OCI-LY3 (cell line): ENCODE results near the gene VIPR2.

Experiments
- H2AFZ ChIP-seq: fragments of 200-600, 300-600 bp; shearing (Covaris generic); 2 replicates; pipeline ENCODE4 v1.6.0; 2014; ENCODE audit warnings: antibody characterized with exemption, low read depth, low read length
- H3K27ac ChIP-seq: fragments of 200-600, 300-600 bp; sonication (generic); 2 replicates; pipeline ENCODE4 v1.5.1; 2014; ENCODE audit warnings: mild to moderate bottlenecking, low read length, moderate library complexity, mixed read lengths
- H3K27me3 ChIP-seq: fragments of 200-600, 300-600 bp; sonication (generic); 2 replicates; pipeline ENCODE4 v1.6.1; 2014; ENCODE audit warnings: low read depth, low read length, mixed read lengths
- H3K36me3 ChIP-seq: fragments of 200-600, 300-600 bp; sonication (generic); replicated peaks from 2 replicates; pipeline ENCODE3; 2014; ENCODE audit warnings: low read depth, low read length, mixed read lengths
- H3K4me1 ChIP-seq: fragments of 300-600, 200-600 bp; sonication (generic); 2 replicates; pipeline ENCODE4 v1.6.1; 2014; ENCODE audit warnings: low read length, mixed read lengths
- H3K4me2 ChIP-seq: fragments of 200-600, 300-600 bp; sonication (generic); 2 replicates; pipeline ENCODE4 v1.6.1; 2014; ENCODE audit warnings: low read length, mixed read lengths
- H3K4me3 ChIP-seq: fragments of 300-600, 200-600 bp; sonication (generic); 2 replicates; pipeline ENCODE4 v1.5.1; 2014; ENCODE audit warnings: antibody characterized with exemption, mild to moderate bottlenecking, low read length, moderate library complexity
- H3K79me2 ChIP-seq: fragments of 300-600, 200-600 bp; shearing (Covaris generic); 2 replicates; pipeline ENCODE4 v1.6.1; 2014; ENCODE audit warnings: mild to moderate bottlenecking, low read length, mixed read lengths
- H3K9ac ChIP-seq: fragments of 300-600, 200-600 bp; shearing (Covaris generic); 2 replicates; pipeline ENCODE4 v1.6.0; 2014; ENCODE audit warnings: mild to moderate bottlenecking, low read length, moderate library complexity
- H3K9me3 ChIP-seq: fragments of 200-600, 300-600 bp; shearing (Covaris generic); 2 replicates; pipeline ENCODE4 v1.6.1; 2014; ENCODE audit warnings: low read length, mixed read lengths; ENCODE audit not compliant: insufficient read depth
- H4K20me1 ChIP-seq: fragments of 200-600, 300-600 bp; sonication (generic); 2 replicates; pipeline ENCODE4 v1.6.1; 2016; ENCODE audit warnings: low read length, mixed read lengths; ENCODE audit not compliant: insufficient read depth
- CTCF ChIP-seq: fragments of 200-600, 300-600 bp; sonication (generic); IDR thresholded peaks from 2 replicates; pipeline ENCODE4 v1.5.1; 2014; ENCODE audit warnings: antibody characterized with exemption, low read length, low read depth
- EZH2phosphoT487 ChIP-seq: fragments of 200-600 bp; shearing (Covaris generic); IDR thresholded peaks from 2 replicates; pipeline ENCODE4 v1.6.1; 2018; ENCODE audit warnings: antibody characterized with exemption, mixed run types, low read depth

Gene VIPR2

GRCh38 chr7:159010937-159011721 lies 133.5 kb downstream of the VIPR2 start:
- no peak for TF ChIP-seq EZH2phosphoT487
- TF ChIP-seq CTCF, result no peak
- no peak overlapping the region for H3K27ac ChIP-seq
- no peaks in the 10 kb centered on the region for H3K4me1 ChIP-seq
- no peaks in the 10 kb centered on the region for H3K36me3 ChIP-seq
- no peaks in the 10 kb centered on the region for H3K79me2 ChIP-seq
- no peak overlapping the region for H3K4me2 ChIP-seq
- no peak overlapping the region for H3K4me3 ChIP-seq
- no peak overlapping the region for H3K9ac ChIP-seq
- 0 out of 2 replicates have a peak, but pooled peaks cover 2% of the 10 kb centered on the region for H3K27me3 ChIP-seq
- no peaks in the 10 kb centered on the region for H4K20me1 ChIP-seq
- no peak overlapping the region for H2AFZ ChIP-seq
- H3K9me3 ChIP-seq, result no peaks in the 10 kb centered on the region

DNA sequence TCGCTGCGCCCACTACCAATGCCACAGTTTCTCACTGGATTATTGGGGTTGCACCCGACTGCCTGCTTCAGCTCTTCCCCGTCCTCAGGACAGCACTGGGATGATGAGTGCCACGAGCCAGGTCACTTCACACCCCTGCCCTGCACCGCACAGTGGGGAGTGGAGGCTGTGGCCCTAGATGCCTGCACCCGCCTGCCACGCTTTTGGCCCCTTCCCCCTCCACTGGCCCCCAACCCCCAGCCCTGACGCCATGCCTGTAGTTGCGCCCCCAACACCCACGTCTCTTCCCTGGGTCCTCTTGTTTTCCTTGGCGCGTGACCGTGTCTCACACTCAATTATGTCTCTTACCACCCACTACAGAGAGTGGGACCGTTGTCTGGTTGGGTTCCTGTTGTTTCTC lies 134.3 kb downstream of the VIPR2 start:
- Histone ChIP-seq H3K27me3 (0 out of 2 replicates have a peak, but pooled peaks cover 2% of the 10 kb centered on the region), H3K9me3 (no peaks in the 10 kb centered on the region), H3K79me2 (no peaks in the 10 kb centered on the region), H3K36me3 (no peaks in the 10 kb centered on the region), H3K9ac (no peak overlapping the region), H3K4me1 (no peaks in the 10 kb centered on the region), H3K4me2 (no peak overlapping the region), H3K27ac (no peak overlapping the region), H2AFZ (no peak overlapping the region), H4K20me1 (no peaks in the 10 kb centered on the region), H3K4me3 (no peak overlapping the region)
- TF ChIP-seq CTCF (no peak), EZH2phosphoT487 (no peak)

DNA sequence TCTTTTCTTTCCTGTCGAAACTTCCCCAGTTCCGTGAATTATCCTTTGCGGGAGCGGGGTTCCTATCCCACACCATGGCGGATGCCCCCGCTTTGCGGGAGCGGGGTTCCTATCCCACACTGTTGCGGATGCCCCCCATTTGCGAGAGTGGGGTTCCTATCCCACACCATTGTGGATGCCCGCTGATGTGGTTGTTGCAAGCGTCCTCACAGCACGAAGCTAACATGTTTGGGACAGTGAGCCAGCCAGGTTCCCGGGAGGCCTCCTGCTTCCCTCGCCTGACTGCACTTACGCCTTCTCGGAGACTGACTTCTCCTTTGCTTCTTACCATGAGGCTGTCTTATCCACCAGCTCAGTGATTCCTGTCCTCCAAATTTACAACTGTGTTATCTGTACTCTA lies 134.7 kb downstream of the VIPR2 start:
- Histone ChIP-seq H3K4me1 (no peaks in the 10 kb centered on the region), H3K36me3 (no peaks in the 10 kb centered on the region), H3K4me2 (no peak overlapping the region)

More for the DNA sequence above, 134.7 kb downstream of the VIPR2 start:
- H4K20me1 ChIP-seq, result no peaks in the 10 kb centered on the region
- 0 out of 2 replicates have a peak, but pooled peaks cover 2% of the 10 kb centered on the region for H3K27me3 ChIP-seq
- H3K27ac ChIP-seq, result no peak overlapping the region
- H3K4me3 ChIP-seq, result no peak overlapping the region
- no peak overlapping the region for H2AFZ ChIP-seq
- H3K9me3 ChIP-seq, result no peaks in the 10 kb centered on the region
- no peaks in the 10 kb centered on the region for H3K79me2 ChIP-seq
- no peak overlapping the region for H3K9ac ChIP-seq
- TF ChIP-seq EZH2phosphoT487 (no peak), CTCF (no peak)
